ENCODE measurements around the gene SHROOM3.

Gene SHROOM3

GRCh38 chr4:76736414-76736813, 301.4 kb downstream of the SHROOM3 start:
- TF ChIP-seq GATA3 (IDR thresholded peaks at IDR 0.05; ENCODE audit: low read depth, low read length), result no peak
- no peak for TF ChIP-seq GATA2 (IDR thresholded peaks at IDR 0.05; ENCODE audit: low read depth, low read length)

DNA sequence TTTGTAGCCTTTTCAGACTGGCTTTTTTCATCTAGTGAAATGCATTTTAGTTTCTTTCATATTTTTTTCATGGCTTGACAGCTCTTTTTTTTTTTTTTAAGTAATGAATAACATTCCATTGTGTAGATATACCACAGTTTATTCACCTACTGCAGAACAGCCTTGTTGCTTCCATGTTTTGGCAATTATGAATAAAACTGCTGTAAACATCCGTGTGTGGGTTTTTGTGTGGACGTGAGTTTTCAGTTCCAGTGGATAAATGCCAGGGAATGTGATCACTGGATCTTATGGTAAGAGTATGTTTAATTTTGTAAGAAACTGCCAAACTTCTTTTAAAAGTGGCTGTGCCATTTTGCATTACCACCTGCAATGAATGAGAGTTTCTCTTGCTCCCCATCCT, 302.2 kb downstream of the SHROOM3 start:
- no peak for TF ChIP-seq GATA3 (IDR thresholded peaks at IDR 0.05; ENCODE audit: low read depth, low read length)

- TF ChIP-seq GATA3 (IDR thresholded peaks at IDR 0.05; ENCODE audit: low read depth, low read length), result no peak
Measured at GRCh38 chr4:76737771-76738085, 302.7 kb downstream of the SHROOM3 start.

- TF ChIP-seq GATA2 (IDR thresholded peaks at IDR 0.05; ENCODE audit: low read depth, low read length) (no peak), GATA3 (IDR thresholded peaks at IDR 0.05; ENCODE audit: low read depth, low read length) (no peak)
Measured at GRCh38 chr4:76738086-76738931, 303.3 kb downstream of the SHROOM3 start.

GRCh38 chr4:76740192-76740591, 305.2 kb downstream of the SHROOM3 start:
- TF ChIP-seq GATA3 (IDR thresholded peaks at IDR 0.05; ENCODE audit: low read depth, low read length), result no peak
- TF ChIP-seq GATA2 (IDR thresholded peaks at IDR 0.05; ENCODE audit: low read depth, low read length), result no peak

GRCh38 chr4:76740866-76741662, 306.0 kb downstream of the SHROOM3 start:
- TF ChIP-seq GATA2 (IDR thresholded peaks at IDR 0.05; ENCODE audit: low read depth, low read length), result no peak
- no peak for TF ChIP-seq GATA3 (IDR thresholded peaks at IDR 0.05; ENCODE audit: low read depth, low read length)

- no peak for TF ChIP-seq GATA3 (IDR thresholded peaks at IDR 0.05; ENCODE audit: low read depth, low read length)
- TF ChIP-seq GATA2 (IDR thresholded peaks at IDR 0.05; ENCODE audit: low read depth, low read length), result no peak
Measured at GRCh38 chr4:76741663-76742020, 306.6 kb downstream of the SHROOM3 start.

DNA sequence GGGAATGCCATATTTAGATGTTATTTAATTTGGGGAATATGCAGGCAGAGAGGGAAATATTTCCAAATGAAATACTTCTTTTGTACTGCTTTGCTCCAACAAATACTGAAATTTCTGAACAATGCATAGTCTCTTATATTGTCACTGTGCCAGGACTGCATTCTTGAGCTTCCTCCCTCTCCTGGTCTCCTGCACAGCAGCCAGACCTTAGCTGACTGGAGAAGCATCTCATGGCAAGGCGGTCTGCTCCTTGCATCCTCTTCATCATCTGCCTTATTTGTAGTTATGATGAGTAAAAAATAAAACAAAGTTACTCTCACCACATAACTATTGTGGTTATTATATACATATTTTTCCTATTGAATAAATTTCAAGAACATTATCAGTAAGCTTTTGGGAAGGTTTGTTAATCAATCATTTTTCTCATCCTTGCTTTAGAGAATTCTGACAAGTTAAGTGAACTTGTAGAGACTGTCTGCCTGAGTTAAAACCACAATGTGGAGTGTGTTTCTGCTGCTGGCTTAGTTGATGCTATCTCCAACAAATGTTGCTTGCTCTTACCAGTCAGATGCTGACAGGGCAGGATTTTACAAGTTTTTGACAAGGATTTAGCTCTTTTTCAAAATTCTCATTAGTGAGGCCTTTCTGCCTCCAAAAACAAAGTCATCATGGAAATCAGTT, 309.4 kb downstream of the SHROOM3 start:
- no peak for TF ChIP-seq GATA2 (IDR thresholded peaks at IDR 0.05; ENCODE audit: low read depth, low read length)
- no peak for TF ChIP-seq GATA3 (IDR thresholded peaks at IDR 0.05; ENCODE audit: low read depth, low read length)

DNA sequence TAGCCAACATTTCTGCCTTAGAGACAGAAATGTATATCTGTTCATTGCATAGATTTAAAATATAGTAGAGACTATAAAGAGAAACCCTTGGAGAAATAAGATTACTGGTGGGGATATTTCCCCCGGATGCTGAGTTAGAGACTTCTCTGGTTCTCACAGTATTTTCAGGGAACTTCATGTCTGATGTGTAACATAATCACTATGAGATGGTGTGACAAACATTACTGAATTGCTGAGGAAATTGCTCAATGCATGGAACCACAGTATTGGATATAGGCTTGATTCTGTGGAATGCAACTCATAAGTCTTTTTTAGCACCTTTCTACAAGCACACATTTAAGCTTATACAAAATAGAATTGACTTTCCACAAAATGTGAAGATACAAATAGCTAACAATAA, 310.2 kb downstream of the SHROOM3 start:
- TF ChIP-seq GATA2 (IDR thresholded peaks at IDR 0.05; ENCODE audit: low read depth, low read length) (no peak), GATA3 (IDR thresholded peaks at IDR 0.05; ENCODE audit: low read depth, low read length) (no peak)

DNA sequence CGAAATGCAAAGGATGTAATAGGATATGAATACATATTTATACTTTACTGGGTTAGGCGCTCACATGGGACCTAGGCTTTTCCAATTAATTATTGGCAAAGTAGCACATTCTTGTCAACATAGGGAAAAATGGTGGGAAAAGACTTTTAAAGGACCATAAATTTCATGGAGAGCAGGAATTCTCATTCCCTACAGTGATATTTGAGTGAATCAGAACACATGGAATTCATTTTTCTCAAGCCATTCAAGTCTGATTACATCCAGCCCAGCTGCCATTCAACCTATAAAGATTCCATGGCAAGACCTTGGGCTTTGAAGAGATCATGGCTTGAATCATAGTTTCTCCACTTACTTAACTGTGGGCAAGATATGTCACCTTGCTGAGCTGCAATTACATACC, 312.5 kb downstream of the SHROOM3 start:
- TF ChIP-seq GATA3 (IDR thresholded peaks at IDR 0.05; ENCODE audit: low read depth, low read length) (no peak), GATA2 (IDR thresholded peaks at IDR 0.05; ENCODE audit: low read depth, low read length) (no peak)

- TF ChIP-seq GATA3 (IDR thresholded peaks at IDR 0.05; ENCODE audit: low read depth, low read length) (peak; percentile 64; the same call in 1 of the 2 replicates), GATA2 (IDR thresholded peaks at IDR 0.05; ENCODE audit: low read depth, low read length) (peak; percentile 89)
Measured at GRCh38 chr4:76748649-76749048, 313.6 kb downstream of the SHROOM3 start.

DNA sequence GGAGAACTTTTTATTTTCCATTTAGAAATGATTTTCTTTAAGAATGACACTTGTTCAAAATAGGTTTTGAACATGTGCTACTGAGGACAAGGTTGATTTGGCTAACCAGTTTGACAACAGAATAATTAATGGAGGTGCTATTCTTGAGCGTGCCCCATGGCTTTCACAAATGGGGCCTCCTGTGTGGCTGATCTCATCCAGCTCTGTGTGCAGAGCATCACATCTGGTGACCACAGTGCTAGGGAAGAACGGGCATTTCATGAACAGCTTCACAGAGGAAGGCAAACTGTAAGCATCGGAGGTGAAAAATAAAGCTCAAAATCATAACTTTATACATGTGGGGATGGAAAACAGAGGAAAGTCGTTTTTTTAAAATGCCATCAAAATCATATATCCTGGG, 314.3 kb downstream of the SHROOM3 start:
- TF ChIP-seq GATA3 (IDR thresholded peaks at IDR 0.05; ENCODE audit: low read depth, low read length) (no peak), GATA2 (IDR thresholded peaks at IDR 0.05; ENCODE audit: low read depth, low read length) (no peak)

DNA sequence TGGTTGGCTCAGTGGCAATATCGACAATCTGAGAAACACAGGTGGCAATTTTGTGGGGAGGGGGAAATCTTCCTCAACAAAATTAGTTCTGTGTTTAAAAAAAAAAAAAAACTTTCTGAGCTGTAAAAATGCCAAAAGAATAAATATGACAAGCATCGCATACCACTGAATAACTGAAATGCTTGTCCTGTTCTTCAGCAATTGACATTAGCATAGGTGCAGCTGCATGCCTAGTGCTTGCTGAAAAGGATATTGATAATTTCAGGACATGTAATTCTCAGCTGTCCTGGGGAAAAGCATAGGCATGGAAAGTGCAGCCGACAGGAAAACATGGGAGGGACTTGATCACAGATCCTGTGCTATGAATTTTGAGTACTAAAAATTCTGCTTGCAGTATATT, 315.7 kb downstream of the SHROOM3 start:
- no peak for TF ChIP-seq GATA3 (IDR thresholded peaks at IDR 0.05; ENCODE audit: low read depth, low read length)
- no peak for TF ChIP-seq GATA2 (IDR thresholded peaks at IDR 0.05; ENCODE audit: low read depth, low read length)

GRCh38 chr4:76751612-76752343, 316.7 kb downstream of the SHROOM3 start:
- TF ChIP-seq GATA3 (IDR thresholded peaks at IDR 0.05; ENCODE audit: low read depth, low read length), result no peak
- no peak for TF ChIP-seq GATA2 (IDR thresholded peaks at IDR 0.05; ENCODE audit: low read depth, low read length)

Measured in SH-SY5Y (cell line).